ENCODE data around the gene SUSD3.
A peak's percentile ranks its signal among the peaks of the same experiment; 100 is the strongest.
"Not testable (repeated sequence)": the region's sequence is repeated elsewhere in the genome, so short reads cannot be mapped to it uniquely, and the experiment has no call there.

SUSD3 gene

DNA sequence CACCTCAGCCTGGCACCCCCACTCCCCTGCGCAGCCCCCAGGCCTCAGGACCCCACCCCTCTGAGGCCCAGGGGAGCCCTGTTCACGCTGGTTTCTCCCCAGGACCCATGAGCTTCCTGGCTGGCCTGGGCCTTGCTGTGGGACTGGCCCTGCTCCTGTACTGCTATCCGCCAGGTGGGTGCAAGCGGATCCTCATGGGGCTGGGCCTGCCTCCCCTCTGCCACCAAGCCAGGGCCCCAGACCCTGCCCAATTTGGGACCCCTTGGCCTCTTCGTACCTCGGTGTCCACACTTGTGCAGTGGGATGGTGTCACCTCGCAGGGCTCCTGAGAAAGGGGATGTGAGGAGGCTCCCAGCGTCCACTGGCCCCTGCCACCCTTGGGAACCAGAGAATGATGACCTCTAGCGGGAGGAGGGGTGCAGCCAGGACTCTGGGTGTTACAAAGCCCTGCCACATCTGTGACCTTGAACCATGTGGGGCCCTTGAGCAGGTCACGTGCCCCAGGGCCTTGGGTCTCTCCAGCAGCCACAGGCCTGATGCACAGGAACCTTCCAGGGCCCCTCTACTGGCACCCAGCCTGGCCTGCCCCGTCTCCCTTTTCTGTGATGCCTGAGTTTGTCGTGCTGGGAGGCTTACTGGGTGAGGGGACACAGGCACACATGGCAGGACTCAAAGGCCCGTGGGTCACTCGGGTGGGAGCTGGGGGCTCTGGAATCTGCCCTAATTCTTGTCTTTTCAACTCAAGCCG lies 53.8 kb downstream of the SUSD3 start:
- DNase-seq (ENCODE audit: low spot score): no peak

DNA sequence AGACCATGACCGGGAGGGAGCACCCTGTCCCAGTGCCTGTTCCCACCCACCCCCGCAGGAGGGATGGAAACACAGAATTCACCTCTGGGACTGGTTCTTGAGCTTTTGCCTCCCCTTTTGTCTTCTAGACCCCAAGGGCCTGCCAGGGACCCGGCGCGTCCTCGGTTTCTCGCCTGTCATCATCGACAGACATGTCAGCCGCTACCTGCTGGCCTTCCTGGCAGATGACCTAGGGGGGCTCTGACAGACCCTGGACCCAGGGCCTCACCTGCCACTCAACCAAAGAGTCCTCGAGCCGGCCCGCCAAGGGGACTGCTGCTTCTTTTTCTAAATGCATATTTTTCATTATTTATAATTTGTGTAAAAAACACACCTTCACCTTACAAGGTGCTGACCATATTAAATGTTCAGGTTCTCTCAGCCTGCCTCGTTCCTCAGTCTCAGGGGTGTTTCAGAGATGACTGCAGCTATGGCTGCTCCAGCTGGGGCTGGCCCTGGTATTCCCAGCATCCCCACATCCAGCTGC lies 54.4 kb downstream of the SUSD3 start:
- DNase-seq (ENCODE audit: low spot score): no peak

DNA sequence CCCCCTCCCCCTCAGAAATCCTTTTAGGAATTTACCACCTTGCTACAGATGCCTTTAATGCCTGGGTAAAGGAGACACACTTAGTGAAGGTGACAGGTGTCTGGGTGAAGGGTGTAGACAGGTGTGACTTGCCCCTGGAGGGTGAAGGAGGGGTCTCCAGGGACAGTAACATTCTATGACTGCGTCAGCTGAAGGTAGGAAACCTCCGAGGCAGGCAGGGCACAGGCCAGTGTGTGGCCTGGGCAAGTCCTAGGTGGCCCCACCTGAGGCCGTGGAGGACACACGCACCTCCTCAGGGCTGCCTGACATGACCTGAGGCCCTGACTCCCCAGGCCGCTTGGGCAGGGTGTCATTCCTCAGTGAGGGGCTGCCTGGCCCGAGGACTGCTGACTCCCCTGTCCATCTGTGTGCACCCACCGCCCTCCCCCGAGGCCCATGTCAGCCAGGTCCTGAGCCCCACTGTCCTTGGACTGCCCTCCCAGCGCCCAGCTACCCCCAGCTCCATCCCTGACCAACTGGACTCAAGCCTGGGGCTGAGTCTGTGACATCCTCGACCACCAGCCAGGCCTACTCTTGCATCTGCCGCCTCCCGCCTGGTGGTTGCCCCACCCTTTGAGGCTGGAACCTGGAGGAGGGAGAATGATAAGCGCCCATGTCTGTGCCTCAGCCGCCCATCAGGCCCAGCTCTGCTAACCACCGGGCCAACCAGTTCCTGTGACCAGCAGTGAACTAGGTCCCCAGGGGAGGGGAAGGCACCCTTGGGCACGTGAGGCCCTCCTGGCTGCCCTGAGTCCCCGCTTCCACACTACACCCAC lies 55.9 kb downstream of the SUSD3 start:
- DNase-seq (ENCODE audit: low spot score): no peak

DNA sequence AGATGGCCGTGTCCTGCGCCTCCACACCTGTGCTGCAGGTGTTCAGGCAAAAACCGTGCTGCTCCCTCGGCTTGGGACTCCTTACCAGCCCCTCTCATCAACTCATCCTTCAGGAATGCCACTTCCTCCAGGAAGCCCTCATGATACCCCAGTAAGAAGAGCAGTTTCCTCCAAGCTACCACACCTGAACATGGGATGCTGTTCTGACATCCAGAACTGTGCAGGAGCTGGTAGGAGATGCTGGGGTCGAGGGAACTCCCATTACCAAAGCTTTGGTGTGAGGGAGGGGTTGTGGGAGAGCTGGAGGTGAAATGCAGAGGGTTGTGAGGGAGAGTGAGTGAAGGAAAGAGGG lies 56.5 kb downstream of the SUSD3 start:
- no peak for DNase-seq (ENCODE audit: low spot score)

DNA sequence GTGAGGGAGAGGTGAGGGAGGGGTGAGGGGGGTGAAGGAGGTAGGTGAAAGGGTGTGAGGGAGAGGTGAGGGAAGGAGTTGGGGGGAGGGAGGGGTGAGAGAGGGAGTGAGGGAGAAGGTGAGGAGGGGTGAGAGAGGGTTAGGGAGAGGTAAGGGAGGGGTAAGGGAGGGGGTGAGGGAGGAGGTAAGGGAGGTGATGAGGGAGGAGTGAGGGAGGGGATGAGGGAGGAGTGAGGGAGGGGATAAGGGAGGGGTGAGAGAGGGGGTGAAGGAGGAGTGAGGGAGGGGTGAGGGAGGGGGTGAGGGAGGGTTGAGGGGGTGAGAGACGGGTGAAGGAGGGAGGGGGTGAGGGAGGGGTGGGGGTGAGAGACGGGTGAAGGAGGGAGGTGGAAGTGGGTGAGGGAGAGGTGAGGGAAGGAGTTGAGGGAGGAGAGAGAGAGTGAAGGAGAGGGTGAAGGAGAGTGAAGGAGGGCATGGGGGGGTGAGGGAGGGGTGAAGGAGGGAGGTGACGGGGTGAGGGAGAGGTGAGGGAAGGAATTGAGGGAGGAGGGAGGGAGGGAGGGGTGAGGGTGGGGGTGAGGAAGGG lies 57.1 kb downstream of the SUSD3 start:
- no peak for DNase-seq (ENCODE audit: low spot score)

DNA sequence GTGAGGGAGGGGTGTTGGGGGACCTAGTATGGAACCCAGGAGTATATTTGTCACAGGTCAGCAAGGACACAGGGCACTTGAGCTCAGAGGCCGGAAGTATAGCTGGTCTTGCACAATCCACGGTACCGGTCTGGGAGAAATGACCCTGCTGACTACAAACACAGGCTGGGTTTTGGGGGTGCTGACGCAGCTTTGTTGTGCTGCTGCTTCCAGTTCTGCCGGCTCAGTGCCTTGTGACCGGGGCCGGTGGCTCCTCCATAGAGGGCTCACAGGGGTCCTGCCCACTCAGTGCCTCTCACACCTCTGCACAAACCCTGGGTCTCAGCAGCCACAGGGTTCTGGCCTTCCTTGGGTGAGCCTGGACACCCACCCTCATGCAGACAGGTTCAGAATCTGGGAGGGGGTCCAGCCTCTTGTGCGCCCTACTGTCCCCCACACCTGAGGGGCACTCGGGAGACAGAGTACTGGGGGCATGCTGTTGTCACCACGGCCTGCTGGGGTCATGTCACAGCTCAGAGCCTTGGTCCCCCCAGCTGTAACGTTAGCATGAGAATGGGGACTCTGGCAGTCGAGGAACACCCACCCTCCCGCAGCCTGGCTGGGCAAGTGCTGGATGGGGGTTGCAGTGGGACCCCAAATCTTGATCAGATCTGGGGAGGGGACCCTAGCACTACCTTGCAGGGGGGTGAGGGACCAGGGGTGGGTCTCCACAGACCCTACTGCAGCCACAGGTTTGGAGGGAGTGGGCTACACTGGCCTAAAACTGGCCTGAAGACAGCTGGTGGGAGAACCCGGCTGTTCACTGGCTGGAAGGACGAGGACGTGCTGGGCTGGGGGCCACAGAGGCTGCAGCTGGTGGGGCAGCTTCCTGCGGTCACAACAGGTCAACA lies 57.8 kb downstream of the SUSD3 start:
- no peak for DNase-seq (ENCODE audit: low spot score)

DNA sequence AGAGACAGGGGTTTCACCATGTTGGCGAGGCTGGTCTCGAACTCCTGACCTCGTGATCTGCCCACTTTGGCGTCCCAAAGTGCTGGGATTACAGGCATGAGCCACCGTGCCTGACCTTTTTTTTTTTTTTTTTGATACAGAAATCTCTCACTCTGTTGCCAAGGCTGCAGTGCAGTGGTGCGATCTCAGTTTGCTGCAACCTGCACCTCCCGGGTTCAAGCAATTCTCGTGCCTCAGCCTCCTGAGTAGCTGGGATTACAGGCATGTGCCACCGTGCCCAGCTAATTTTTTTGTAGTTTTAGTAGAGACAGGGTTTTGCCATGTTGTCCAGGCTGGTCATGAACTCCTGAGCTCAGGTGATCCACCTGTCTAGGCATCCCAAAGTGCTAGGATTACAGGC lies 59.0 kb downstream of the SUSD3 start:
- DNase-seq (ENCODE audit: low spot score): not testable (repeated sequence)

DNA sequence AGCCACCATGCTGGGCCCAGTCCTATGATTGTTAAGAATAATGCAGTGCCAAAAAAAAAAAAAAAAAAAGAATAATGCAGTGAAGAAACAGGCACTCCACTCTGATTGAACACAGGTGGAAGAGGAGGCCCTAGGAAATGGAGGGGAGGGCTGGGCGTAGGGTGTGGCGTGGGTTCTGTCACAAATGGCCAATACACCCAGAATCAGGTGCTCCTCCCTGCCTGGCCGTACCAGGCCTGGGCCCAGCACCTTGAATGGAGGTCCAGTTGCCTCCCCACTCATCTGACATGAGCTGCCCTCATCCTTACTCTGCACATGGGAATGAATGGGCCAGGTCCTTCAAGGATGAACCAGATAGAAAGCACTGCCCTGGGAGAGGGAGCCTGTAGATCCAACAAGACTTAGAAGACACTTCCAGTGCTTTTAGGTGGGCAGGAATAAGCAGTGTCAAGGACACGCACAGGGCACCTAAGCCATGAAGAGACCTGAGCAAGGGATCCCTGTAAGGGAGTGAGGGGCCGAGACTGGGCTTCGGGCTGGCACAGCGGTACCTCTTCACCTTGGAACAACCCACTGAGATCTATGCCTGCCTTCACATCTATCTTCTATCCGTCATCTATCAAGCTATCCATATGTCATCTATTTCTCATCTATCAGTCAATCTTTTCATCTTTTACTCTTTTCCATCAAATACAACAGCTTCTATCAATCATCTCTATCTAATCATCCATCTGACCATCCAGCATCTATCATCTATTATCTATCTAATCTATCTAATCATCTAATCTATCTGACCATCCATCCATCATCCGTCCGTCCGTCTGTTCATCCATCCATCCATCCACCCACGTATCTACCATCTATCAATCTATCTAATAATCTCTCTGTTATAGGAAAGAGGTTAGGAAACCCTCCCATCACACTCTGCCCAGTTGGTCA lies 59.7 kb downstream of the SUSD3 start:
- DNase-seq (ENCODE audit: low spot score): no peak

DNA sequence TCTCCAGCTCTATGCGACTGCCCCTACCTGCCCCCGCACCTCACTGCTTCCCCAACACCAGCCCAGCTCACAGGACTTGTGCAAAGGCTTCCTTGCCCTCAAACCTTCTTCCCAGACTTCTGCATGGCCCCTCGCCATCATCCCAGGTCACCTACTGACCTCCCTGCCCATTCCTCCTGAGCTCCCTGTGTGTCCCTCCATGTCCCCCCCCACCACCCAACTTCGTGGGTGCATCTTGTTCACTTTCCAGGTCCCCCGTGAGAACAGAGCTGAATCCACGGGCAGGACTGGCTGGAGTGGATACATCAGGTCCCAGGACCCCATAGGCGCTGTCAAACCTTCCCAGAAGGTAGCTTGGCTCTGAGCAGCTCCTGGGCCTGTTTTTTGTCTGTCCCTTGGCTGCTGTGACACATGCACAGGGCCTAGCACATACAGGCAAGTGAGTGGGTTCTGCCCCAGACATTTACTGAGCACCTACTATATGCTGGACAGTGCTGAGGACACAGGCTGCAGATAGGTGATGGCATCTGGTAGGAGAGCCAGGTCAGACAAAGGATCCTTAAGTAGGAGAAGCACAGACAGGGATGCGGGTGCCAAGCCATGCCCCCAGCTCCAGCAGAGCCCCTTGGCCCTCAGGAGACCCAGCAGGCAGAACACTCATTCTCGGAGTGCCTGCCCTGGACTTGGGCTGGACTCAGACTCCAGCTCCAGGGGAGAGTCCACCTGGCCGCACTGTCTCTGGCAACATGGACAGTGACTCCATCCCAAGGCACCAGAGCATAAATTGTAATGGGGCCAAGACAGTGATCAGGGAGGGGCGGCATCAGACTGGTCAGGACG lies 60.6 kb downstream of the SUSD3 start:
- no peak for DNase-seq (ENCODE audit: low spot score)

DNA sequence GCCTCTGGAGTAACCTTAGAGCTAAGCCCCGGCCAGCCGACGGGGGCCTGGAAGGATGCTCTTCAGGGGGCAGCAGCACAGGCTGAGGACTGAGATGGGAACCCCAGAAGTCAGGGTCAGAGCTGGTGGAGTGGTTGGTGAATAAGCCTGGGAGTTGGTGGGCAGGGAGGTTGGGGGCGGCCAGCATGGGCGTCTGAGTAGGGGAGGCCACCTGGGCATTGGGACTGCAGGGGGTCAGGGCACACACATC lies 61.1 kb downstream of the SUSD3 start:
- DNase-seq (ENCODE audit: low spot score): no peak

DNA sequence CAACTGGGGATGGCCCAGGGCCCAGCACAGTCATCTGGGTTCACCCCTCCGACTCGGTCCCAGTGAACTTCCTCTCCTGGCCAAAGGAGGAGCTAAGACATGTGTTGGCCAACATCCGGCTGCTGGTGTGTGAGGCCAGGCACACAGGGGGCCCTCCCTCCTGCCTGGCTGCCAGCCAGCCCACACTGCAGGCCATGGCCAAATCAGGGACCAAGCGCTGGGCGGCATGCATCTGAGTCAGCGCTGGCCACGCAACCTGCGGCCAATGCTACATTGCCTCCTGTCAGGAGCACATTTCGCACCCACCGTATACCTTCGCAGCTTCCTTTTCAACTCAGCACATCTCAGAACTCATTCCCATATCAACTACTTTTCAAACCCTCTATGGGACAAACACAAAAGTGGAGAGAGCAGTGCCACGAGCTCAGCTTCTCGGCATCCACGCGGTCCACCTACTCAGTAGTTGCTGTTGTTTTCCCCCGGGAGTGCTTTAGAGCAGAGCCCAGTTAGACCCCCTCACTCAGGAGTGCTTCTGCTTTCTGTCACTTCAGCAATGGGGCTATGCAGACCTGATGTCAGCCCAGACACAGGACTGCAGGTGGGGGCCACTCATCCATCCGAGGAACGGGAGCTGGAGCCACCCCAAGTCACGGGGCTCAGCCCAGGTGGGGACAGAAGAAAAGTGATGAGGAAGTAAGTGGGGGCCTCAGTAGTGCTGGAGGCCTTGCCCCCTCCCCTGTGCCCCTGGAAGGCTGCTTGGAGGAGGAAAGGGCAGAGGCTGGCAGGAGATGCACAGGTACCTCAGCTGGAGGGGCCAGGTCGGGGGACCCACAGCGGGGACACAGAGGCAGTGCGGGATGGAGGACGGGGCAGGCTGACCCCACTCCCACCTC lies 61.7 kb downstream of the SUSD3 start:
- peak; percentile 40 for DNase-seq (ENCODE audit: low spot score)

DNA sequence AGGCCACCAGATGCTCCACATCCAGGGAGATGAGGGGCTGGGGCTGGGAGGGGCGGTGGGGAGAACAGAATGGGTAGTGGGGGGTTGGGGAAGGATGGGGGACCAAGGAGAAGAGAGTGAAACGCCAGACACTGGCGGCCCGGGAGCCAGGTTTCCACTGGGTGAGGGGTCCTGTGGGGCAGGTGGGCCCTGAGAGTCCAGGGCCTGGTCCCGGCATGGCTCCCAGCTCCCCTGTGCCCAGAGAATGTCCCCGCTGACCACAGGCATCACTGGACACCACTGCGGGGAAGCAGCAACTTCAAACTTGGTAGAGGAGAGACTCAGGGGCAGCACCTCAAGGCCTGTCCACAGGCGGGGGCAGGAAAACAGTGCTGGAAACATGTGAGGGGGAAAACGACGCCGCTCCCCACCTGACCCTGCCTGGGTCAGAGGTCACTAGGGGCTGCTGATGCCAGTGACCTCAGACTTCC lies 62.4 kb downstream of the SUSD3 start:
- DNase-seq (ENCODE audit: low spot score): no peak

DNA sequence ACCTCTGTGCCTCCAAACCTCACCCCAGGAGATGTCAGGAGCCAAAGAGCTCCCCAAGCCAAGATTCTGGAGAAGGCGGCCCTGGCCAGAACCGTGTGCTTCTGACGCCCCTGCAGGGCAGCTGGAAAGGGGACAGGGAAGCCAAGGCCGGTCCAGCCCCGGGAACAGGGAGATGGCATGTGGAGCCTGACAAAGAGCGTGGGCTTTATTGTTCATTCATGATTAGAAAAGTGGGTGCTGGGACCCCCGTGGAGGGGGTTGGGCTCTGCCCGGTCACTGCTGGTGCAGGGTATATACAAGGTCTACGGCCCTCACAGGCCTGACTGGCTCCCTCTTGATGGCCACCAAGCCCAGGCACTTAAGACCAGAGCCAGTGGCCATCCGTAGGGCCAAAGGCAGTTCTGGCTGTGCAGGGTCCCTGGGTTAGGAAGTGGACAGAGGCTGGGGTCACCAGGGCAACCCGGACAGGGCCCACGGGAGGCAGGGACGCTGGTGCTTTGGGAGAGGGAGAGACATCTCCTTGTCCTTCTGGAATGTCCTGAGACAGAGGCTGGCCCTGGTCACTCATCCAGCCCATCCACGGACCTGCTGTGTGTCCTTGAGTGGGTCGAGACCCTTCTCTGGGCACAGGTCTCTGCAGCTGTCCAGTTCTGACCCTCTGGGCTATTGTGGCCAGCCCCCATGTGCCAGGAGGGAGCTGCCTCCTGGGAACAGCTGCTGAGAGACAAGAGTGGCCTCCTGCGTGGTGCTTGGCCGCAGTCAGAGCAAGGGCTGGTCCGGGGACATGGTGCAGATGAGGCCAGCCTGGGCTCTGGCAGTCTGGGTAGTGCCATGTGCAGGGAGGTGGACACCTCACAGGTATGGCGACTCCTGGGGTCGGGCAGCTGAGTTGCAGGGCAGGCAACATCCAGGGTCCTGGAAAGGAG lies 63.1 kb downstream of the SUSD3 start:
- no peak for DNase-seq (ENCODE audit: low spot score)

DNA sequence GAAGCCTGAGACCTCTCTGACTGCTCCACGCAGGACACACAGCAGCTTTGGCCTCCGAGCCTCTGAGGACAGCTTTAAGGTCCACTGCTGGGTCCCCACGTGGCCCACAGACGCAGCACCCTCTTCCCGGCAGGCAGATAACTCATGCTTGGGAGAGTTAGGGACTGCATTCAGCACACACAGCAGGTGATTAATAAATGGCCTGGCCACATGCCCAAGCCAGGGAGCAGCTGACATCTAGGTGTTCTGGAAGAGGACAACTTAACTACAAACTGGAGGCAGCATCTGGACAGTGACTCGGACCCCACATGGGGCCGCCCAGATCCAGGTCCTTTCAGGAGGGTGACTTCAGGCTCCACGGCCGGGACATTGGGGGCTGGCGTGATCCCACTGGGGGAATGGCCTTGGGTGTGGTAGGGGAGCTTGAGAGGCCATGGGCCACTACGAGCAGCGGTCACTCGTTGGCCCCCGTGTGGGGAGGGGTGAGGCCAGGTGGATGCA lies 64.3 kb downstream of the SUSD3 start:
- no peak for DNase-seq (ENCODE audit: low spot score)

DNA sequence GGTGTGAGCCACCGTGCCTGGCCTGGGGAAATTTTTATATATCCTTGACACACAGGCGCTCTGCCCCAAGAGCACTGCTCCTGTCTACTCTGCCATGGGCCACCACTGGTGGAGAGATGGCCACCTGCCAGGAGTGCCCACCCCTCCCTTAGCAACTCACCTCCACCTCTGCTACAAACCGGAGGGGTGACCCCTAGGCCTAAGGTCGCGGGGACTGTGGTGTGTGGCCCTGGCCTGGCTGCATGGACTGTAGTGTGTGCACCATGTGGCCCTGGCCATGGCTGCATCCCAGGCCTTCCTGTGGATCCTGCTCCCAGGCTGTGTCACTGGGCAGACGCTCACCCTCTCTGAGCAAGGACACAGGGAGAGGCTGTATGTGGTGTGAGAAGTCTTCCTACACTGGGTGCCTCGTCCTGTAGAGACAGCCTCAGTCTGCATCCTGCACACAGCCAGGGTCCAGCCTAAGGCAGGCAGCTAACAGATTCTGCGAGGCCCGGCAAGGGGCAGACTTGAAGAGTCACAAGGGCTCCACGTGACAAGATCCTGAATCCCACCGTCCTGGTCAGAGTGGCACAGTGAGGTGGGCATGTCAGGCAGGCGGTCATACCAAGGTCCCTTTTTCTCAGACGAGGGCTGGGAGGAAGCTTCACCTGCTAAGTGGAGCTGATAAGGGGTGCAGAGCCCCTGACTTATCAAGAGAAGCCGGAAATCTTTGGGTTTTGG lies 65.2 kb downstream of the SUSD3 start:
- no peak for DNase-seq (ENCODE audit: low spot score)

DNA sequence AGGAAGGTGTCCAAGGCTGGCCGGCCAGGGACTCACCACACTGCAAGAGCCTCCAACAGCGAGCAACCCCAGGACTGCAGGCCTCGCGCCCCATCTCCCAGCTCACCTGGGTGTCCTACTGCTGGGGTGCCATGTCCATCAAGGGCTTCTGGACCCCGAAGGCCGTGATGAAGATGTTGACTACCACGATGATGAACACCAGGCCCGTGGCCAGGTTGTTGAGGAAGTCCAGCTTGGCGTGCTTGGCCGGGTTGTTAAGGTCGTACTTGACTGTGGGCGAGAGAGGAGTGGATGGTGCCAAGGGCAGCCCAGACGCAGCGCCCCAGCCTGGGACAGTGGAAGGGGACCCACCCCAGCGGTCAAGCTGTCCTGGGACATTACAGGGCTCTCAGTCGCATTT lies 66.3 kb downstream of the SUSD3 start:
- DNase-seq (ENCODE audit: low spot score): no peak

DNA sequence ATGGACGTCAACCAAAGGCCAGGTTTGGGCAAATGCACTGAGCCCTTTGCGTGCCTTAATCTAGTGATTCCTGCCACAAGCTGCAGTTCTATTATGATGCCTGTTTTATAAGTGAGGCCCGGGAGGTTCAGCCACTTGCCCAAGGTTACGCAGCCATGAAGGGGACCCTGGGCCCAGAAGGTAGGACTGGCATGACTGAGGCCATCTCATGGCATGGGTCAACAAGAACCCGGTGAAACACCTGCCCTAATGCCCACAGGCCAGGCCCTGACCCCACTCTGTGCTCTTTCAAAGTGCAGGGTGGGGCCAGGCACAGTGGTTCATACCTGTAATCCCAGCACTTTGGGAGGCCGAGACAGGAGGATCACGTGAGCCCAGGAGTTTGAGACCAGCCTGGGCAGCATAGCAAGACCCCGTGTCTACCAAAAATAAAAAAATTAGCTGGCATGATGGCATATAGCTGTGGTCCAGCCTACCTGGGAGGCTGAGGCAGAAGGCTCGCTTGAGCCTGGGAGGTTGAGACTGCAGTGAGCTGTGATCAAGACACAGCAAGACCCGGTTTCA lies 66.9 kb downstream of the SUSD3 start:
- DNase-seq (ENCODE audit: low spot score): no peak

All from CD4-positive, alpha-beta T cell treated with Interleukin-2 at 100 ng/mL for 4 hours (primary cell).